H1 (cell line): ENCODE measurements around the gene APOOL. TPM values are rescaled to one million over a fixed set of nuclear protein-coding genes. Genes with fewer than 3 reads are reported as not detected.

Experiments
- FOSL1 ChIP-seq: IDR thresholded peaks from 2 replicates; pipeline ENCODE4 v1.6.1; 2011; ENCODE audit warnings: mild to moderate bottlenecking, low read depth, low read length, moderate library complexity; ENCODE audit not compliant: insufficient read depth
- JUN ChIP-seq: IDR thresholded peaks from 2 replicates; pipeline ENCODE4 v1.6.1; 2011; ENCODE audit warnings: low read depth, mild to moderate bottlenecking, improper control_type of control experiment, low read length
- JUND ChIP-seq: IDR thresholded peaks from 2 replicates; pipeline ENCODE4 v1.6.1; 2011; ENCODE audit warnings: mild to moderate bottlenecking, improper control_type of control experiment, low read length
- SIN3A ChIP-seq, 2 experiments: IDR thresholded peaks in 1 of 2; conservative IDR thresholded peaks in 1 of 2; 2 replicates each; pipeline ENCODE4 v1.6.1; 2011 to 2012; ENCODE audit warnings: low read length in 2 of 2, improper control_type of control experiment in 1 of 2, low read depth in 1 of 2, mild to moderate bottlenecking in 1 of 2
- SIX5 ChIP-seq: IDR thresholded peaks from 2 replicates; pipeline ENCODE4 v1.6.1; 2011; ENCODE audit warnings: mild to moderate bottlenecking, low read depth, low read length
- polyA plus RNA-seq, 7 experiments: library from polyadenylated mRNA; depleted of rRNA in 3 of 7; stranded (reverse) in 5 of 7; unstranded in 2 of 7; fragments of >200 nt in 5 of 7; fragments of 200-250 nt in 2 of 7; gene quantifications; 1 replicate in 5 of 7; 2 replicates in 1 of 7; 4 replicates in 1 of 7; pipeline versions ENCODE4 v1.2.1 to v1.2.3, GENCODE V29; 2011 to 2013; ENCODE audit warnings: missing spikeins in 2 of 7, mixed read lengths in 2 of 7
- total RNA-seq: library from RNA; stranded (reverse); fragmentation: NEBNext Ultra II Directional; extraction: Animal tissue kit (Norgen Biotek cat#: 25700); gene quantifications from 2 replicates; pipeline ENCODE4 v1.2.1, GENCODE V29; 2021

Gene APOOL
- total and polyA plus RNA-seq, 2 of the 8 experiments (the other 6 are each of a cell fraction or from before 2014, with no cell fraction given), result 2.4 to 8.1 TPM

GRCh38 chrX:85037114-85037513, 33.4 kb downstream of the APOOL start (continued):
- TF ChIP-seq FOSL1 (no peak), SIN3A (conservative IDR thresholded peaks at IDR 0.05 in 1 of 2, IDR thresholded peaks at IDR 0.05 in 1 of 2; ENCODE audit: low read depth in 1 of 2, low read length in 2 of 2) (no peak), JUN (no peak), SIX5 (no peak), JUND (no peak)
- TF ChIP-seq, all 59 proteins: peak for 0
